Measurements from ENCODE around the gene TSR1.
"Not testable (repeated sequence)": the region's sequence is repeated elsewhere in the genome, so short reads cannot be mapped to it uniquely, and the experiment has no call there.

TSR1 gene

DNA sequence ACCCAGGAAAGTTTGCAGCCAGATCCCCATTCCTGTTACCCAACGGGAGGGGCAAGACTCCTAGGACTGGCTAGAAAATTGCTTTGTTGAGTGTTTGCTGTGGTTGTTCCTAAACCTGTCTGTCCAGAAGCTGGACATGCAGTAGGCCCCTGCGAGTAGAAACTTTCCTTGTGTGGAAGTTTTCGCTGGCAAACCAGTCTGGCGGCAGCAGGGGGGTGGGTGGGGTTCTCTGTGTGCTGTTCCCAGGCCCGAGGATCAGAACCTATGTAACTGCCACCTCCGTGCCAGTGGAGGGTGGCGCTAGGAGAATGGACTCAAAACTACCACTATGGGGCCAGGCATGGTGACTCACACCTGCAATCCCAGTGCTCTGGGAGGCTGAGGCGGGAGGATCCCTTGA, 10.2 kb upstream of the TSR1 start:
- intact Hi-C loops (cut with DNase I): no loop called here

DNA sequence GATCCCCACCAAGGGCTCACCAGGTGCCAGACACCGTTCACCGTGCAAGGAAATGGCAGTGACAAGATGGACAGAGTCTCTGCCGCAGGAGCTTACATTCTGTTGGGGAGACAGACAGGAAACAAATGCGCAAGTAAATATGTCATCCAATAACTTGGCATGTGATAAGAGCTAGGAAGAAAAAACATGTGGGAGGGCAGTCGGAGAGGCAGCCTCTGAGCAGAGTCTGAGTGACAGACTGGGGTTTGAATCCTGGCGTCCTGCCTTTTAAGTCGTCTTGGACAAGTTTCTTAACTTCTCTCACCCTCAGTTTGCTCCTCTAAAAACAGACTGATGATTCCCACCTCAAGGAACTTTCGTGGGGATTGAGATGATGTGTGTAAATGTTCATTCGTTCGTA, 8.3 kb upstream of the TSR1 start:
- DNase-seq: no peak
- intact Hi-C loops (cut with DNase I): no loop called here

More for the DNA sequence above, 10.2 kb upstream of the TSR1 start:
- no peak for DNase-seq

DNA sequence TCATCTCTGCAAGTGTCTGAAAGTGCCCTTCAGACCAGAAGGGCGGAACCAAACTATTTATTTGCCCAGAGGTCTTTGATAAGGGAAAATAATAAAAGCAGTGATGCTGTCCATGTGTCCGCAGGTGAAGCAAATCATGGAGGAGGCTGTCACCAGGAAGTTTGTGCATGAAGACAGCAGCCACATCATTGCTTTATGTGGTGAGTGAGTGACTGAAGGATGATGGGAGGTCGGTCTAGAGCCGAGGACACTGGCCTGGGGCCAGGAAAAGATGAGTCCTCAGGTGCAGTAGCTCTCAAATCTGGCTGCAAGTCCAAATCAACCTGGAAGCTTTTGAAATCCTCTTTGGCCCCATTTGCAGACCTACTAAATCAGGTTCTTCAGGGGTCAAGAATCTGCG, 7.2 kb upstream of the TSR1 start:
- DNase-seq: no peak
- intact Hi-C loops (cut with DNase I): no loop called here

- intact Hi-C loops (cut with DNase I): no loop called here
- DNase-seq: peak in 8 of 42 donors; percentile 12 to 51 (median 26)
Measured at GRCh38 chr17:2338315-2338657, 2.0 kb upstream of the TSR1 start.

- intact Hi-C loops (cut with DNase I): no loop called here
- peak in 40 of 42 donors; percentile 38 to 81 (median 62) for DNase-seq
Measured at GRCh38 chr17:2337544-2338314, 1.5 kb upstream of the TSR1 start.

DNA sequence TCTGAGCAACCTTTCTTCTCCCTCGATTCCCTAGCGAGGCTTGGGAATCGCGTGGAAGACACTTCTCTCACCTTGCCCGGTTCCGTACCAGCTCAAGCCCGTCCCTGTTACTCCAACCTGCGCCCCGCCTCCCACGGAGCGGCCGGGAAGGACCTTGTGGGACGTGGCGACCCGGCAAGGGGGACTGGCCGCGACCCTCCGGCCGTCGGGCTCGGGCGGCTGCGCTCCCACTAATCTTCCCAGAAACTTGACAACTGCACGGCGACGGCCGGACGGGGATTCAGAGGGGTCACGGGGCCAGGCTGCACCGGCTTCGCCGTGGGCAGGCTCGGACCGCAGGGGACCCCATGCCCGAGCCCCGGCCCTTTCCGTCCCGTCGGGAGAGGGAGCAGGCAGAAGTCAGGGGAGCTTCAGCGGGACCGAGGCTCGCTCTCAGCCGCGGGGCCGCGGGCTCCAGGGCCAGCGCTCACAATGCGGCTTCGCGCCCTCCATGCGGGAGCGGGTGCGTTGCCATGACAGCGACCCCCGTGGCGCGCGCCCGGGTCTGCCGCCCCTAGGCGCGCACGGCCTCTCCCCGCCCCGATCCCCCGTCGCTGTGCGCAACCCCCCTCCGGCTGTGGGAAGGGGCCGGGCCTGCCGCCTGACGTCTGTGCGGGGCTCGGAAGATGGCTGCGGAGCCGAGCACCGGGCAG, 741 bp upstream of the TSR1 start, which contains the start of gene SGSM2:
Gene SGSM2 (plus strand): TSS at position 650 of the 692 bp plus-strand sequence. CDS start 188 bp downstream, outside the sequence.
- peak in 40 of 42 donors; percentile 10 to 87 (median 74) for DNase-seq
- intact Hi-C loops (cut with DNase I): no loop called here

- DNase-seq: peak in 15 of 42 donors; percentile 8 to 50 (median 31)
- intact Hi-C loops (cut with DNase I): no loop called here
Measured at GRCh38 chr17:2335726-2336214, 487 bp downstream of the TSR1 start.

GRCh38 chr17:2331303-2331702, 5.0 kb downstream of the TSR1 start:
- intact Hi-C loops (cut with DNase I): no loop called here
- DNase-seq: no peak

DNA sequence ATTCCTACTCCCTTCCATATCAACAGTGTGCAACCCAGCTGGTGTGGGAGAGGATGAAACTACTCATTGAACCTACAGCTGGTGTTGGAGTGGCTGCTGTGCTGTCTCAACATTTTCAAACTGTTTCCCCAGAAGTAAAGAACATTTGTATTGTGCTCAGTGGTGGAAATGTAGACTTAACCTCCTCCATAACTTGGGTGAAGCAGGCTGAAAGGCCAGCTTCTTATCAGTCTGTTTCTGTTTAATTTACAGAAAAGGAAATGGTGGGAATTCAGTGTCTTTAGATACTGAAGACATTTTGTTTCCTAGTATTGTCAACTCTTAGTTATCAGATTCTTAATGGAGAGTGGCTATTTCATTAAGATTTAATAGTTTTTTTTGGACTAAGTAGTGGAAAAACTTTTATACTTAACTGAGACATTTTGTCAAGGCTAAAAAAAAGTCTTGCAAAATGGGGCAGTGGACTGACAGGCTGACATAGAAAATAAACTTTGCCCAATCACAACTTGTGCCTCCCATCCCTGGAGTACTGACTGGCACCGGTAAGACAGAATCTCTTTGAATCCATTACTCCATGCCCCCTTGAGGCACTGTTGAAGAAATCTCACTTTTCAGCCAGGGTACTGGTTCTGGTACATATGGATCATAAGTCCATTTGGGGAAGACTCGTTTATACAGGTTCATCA, 12.5 kb downstream of the TSR1 start:
- intact Hi-C loops (cut with DNase I): no loop called here
- DNase-seq: no peak

DNA sequence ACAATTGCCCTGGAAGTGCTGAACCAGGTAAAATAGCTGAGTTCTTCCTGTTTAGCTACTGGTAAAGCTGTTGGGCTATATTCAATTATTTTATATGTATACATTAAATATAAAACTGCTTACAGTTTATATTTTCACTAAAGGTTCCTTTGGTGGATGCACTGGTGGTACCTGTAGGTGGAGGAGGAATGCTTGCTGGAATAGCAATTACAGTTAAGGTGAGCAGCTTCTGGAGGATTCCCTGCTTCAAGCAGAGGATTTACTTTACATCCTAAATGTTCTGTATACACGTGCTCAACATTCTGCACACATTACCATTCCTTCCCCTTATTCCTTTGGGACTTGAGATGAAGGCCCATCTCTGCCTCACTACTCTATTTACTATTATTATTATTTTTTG, 14.9 kb downstream of the TSR1 start:
- no peak for DNase-seq
- intact Hi-C loops (cut with DNase I): no loop called here

DNA sequence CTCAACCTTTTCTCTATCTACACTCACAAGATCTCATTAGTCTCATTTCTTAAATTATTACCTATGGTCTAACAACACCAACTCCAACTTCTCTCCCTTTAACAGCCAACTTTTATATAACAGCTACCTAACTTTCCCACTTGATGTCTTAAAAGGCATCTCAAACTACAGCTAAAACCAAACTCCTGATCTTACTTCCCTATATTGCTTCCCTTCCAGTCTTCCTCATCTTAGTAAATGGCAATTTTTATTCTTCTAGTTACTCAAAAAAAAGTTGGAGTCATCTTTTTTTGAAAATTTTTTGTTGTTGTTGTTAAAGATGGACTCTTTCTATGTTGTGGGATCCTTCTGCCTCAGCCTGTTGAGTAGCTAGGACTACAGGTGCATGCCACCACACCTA, 17.2 kb downstream of the TSR1 start:
- intact Hi-C loops (cut with DNase I): no loop called here
- no peak for DNase-seq

- DNase-seq: no peak
- intact Hi-C loops (cut with DNase I): no loop called here
Measured at GRCh38 chr17:2317796-2318195, 18.5 kb downstream of the TSR1 start.

DNA sequence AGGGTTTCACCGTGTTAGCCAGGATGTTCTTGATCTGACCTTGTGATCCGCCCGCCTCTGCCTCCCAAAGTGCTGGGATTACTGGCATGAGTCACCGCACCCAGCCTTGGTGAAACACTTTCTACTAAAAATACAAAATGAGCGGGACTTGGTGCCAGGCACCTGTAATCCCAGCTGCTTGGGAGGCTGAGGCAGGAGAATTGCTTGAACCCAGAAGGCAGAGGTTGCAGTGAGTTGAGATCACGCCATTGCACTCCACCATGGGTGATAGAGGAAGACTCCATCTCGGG, 19.4 kb downstream of the TSR1 start:
- DNase-seq: peak; percentile 23 to 87 (median 64)
- intact Hi-C loops (cut with DNase I): not testable (repeated sequence)

DNA sequence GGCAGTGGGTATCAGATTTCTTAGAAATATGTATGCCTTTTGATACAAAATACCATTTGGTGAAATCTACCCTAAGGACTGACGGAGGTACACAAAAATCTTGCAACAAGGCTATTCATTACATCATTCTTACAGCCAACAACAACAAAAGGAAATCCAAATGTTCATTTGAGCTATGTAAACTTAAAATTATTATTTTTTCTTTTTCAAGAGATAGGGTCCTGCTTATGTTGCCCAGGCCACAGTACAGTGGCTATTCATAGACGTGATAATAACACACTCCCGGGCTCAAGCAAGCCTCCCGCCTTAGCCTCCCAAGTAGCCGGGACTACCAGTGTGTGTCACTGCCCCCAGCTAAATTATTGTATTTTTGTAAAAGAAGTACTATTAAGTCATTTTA, 23.5 kb downstream of the TSR1 start:
- intact Hi-C loops (cut with DNase I): no loop called here
- no peak for DNase-seq

- intact Hi-C loops (cut with DNase I): no loop called here
- no peak for DNase-seq
Measured at GRCh38 chr17:2309338-2310154, 26.7 kb downstream of the TSR1 start.

GRCh38 chr17:2304931-2305330, 31.3 kb downstream of the TSR1 start:
- no peak for DNase-seq
- intact Hi-C loops (cut with DNase I): no loop called here

DNA sequence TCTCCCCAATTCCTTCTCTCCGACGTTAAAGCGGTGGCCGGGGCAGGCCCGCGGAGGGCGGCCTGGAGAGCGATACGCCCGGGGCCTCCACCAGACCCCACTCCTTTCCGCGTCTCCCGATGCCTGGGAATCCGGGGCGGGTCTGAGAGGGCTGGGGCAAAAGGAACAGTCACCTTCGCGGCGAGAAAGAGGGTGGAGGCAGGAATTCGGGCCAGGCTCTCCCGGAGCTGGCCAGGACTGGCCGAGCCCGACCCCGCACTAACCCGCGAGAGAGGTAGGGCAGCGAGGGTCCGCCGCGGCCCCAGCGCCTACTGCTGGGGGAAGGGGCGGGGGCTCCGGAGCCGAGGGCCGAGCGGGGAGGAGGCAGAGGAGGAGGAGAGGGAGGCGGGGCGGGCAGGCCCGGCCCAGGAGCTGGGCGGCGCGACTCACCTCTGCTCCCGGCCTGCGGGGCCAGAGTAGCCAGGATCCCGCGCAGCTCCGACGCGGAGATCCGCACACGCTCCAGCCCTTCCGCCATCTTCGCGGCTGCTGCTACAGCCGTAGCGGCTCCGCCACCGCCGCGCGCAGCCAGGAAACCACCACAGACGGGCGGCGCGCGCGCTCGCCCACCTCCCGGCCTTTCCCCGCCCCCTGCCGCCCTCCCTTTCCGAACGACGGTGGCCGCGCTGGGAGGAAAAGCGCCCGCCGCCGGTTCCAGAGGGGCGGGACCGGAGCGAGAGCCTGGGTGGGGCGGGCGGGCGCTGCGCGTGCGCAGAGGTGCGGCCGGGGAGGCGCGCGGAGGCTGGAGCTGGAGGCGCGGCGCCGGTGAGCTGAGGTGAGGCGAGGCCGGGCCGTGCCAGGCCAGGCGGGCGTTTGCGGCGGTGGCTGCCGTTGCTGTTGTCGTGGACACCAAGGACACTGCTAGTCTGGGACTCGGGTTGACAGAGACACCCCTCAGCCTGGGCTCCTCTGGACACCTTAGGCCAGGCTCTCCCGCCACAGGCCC, 32.8 kb downstream of the TSR1 start, which contains the start of the genes SMG6 and SRR:
Gene SMG6 (minus strand): TSS at position 582 of the 985 bp plus-strand sequence. CDS start 65 bp downstream, at position 517.
Gene SRR (plus strand): TSS at position 747 of the 985 bp plus-strand sequence. CDS start 11,611 bp downstream, outside the sequence.
- intact Hi-C loops (cut with DNase I): no loop called here
- peak; percentile 70 to 96 (median 92) for DNase-seq

DNA sequence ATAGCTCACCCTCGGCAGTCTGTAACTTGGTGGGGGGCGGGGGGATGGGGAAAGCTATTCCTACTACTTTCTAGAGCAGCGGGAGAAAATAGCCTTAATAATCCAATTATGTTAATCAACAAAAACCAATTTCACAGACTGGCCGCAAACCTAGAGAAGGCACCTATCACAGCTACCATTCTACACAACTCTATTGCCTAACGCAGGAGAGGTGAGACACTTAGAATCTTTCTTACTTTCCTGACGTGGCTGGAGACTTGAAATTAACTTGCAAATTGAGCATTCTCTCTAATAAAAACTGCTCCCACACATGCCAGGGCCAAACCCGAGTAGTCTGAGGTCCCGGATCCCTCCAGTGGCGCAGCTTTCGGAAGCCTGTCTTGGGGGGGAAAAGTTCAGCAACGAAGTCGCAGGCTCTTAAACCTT, 33.5 kb downstream of the TSR1 start:
- intact Hi-C loops (cut with DNase I): no loop called here
- DNase-seq: peak in 1 of 42 donors; percentile 5

Measured in head of caudate nucleus (tissue), 42 donors.